Umbilical cord (tissue), 2 donors: Measurements from ENCODE around the gene ZC3H10. TPM values are rescaled to one million over a fixed set of nuclear protein-coding genes. Genes with fewer than 3 reads are reported as not detected.
"Not testable (repeated sequence)": the region's sequence is repeated elsewhere in the genome, so short reads cannot be mapped to it uniquely, and the experiment has no call there.

Source experiments
- DNase-seq: peaks from one replicate; pipeline ENCODE4 v3.0.0-alpha.2; 2015; ENCODE audit warnings: low spot score
- total RNA-seq: library from RNA; depleted of rRNA; stranded (reverse); fragments of >200 nt; gene quantifications from one replicate; pipeline ENCODE4 v1.2.3, GENCODE V29; 2014; ENCODE audit warnings: low replicate concordance; ENCODE audit not compliant: insufficient read depth

Gene ZC3H10
- total RNA-seq, 1 donor from 2014 or later = 4.8 TPM

GRCh38 chr12:56102683-56103065 is 15.4 kb upstream of the ZC3H10 start:
- DNase-seq = no peak

DNA sequence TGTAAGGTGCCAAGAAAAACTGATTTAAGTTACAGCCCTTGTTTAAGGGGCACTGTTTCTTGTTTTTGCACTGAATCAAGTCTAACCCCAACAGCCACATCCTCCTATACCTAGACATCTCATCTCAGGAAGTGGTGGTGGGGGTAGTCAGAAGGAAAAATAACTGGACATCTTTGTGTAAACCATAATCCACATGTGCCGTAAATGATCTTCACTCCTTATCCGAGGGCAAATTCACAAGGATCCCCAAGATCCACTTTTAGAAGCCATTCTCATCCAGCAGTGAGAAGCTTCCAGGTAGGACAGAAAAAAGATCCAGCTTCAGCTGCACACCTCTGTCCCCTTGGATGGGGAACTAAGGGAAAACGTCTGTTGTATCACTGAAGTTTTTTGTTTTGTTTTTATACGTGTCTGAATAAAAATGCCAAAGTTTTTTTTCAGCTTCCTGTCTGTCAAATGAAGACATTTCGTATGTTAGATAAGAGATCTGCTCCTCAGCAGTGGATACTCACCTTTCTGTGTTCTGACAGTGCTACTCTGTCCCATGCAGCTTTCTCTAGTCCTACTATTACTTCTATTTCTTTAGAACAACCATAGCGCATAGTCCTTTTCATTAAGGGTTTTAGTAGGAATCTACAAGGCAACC is 14.9 kb upstream of the ZC3H10 start:
- no peak for DNase-seq

DNA sequence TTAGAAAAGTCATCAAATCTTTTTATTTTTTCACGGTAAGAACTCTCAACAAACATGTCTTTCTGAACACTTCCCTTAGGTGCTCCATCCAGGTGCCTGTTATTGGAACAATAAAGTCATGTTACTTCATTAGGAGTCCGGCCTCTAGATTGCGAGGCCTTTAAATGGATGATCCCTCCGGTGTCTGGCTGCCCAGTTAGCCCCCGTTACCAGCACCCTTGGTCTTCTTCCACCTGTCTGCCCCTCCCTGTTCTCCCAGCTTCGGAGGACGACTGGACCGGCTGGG is 14.3 kb upstream of the ZC3H10 start:
- DNase-seq = no peak

DNA sequence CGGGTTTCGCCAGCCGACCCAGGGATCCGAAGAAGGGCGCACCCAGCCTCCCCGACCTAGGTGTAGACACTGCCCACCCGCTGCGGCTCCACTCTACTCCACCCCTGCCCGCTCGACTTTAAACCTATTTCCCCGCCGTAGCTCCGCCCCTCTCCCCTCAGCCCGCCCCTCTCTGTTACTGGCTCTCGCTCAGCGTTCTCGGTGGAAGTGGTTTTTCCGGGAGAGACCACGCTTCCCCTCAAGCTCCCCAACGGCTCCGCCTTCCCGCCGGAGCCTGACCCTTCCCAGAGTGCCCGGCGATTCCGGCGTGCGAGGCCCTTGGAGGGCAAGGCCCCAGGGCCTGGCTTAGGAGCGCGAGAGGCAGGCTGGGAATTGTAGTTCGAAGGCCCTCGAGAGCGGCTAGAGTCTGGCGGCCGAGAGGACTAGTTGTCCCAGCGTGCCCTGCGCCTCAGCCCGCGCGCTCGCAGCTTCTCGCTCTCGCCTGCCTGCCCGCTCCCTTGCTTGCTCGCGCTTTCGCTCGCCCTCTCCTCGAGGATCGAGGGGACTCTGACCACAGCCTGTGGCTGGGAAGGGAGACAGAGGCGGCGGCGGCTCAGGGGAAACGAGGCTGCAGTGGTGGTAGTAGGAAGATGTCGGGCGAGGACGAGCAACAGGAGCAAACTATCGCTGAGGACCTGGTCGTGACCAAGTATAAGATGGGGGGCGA is 13.8 kb upstream of the ZC3H10 start, which contains the start of gene PA2G4:
TSS of gene PA2G4 (plus strand) at position 451 of the 706 bp plus-strand sequence. CDS start at position 630, 179 bp downstream.
- DNase-seq = peak; percentile 100

DNA sequence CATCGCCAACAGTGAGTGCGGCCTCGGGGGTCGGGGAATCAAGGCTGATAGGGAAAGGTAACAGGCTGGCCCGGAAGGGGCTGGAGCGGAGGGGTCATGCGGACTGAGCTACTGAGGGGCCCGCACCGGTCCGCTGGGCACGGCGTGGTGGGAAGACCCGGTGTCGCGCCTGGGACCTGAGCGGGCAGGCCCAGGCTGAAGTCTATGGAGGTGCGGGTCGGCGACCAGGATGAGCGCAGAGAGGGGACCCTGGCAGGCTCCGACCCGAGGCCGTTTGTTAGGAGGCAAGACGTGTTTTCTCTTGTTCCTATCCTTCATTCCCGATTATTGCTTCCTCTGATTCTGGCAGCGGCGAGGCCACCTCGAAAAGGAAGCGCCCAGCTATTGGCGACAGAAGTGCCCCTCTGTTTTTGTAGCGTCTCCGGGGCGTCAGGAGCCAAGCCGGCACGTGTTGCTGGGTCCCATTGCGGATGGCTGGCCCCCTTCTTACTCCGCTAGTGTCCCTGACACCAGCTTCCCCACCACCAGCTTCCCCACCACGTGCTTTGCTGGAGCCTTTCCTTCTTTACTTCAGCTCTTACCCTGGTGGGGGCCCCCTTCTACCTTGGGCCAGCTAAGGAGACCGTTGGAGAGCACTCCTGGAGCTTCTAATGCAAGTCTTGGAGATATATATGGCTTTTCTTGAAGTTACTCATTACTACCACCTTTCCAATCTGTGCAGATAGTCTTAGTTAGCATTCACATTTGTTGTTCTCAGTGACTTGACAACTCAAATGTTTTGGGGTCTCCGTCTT is 13.1 kb upstream of the ZC3H10 start:
- no peak for DNase-seq

DNA sequence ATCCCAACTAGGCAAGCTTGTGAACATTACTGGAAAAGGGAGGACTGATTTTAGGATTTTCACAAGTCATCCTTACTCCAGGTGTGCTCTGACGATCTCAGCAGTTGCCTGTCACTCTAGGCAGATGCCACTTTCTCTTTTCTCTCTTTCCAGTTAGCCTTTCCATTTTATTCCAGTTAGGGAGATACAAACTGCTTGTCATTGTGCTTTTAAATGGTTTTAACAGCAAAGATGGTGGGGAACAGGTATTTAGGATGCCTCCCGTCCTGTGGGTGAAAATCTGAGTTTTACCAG is 12.5 kb upstream of the ZC3H10 start:
- no peak for DNase-seq

DNA sequence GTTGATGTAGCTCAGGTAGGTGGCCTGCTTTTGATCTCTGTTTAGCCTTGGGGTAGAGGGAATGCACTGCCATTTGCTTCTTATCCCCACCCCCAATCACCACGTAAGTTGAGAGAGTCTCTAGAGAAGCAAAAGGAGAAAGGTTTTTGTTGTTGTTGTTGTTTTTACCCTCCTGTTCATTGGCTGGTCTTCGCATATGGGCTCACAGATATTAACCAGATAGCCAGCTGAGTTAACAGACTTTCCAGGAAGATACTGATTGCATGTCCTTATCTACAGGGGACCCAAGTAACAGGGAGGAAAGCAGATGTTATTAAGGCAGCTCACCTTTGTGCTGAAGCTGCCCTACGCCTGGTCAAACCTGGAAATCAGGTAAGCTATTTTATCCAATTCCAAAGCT is 10.8 kb upstream of the ZC3H10 start:
- no peak for DNase-seq

GRCh38 chr12:56110571-56110970 is 7.5 kb upstream of the ZC3H10 start:
- DNase-seq = peak; percentile 66

- no peak for DNase-seq
These were observed 4.0 kb upstream of the ZC3H10 start for GRCh38 chr12:56114084-56114483.

- no peak for DNase-seq
These were observed 2.7 kb upstream of the ZC3H10 start for GRCh38 chr12:56115329-56115728.

- DNase-seq = peak; percentile 97
These were observed 1.6 kb upstream of the ZC3H10 start, which contains the start of gene RPL41 for GRCh38 chr12:56116267-56117081. RPL41 (plus strand) TSS chr12:56116633.

GRCh38 chr12:56117082-56117706 is 872 bp upstream of the ZC3H10 start:
- not testable (repeated sequence) for DNase-seq

GRCh38 chr12:56118688-56119357 is 757 bp downstream of the ZC3H10 start:
- no peak for DNase-seq

- DNase-seq = peak; percentile 96
These were observed 1.3 kb downstream of the ZC3H10 start for GRCh38 chr12:56119361-56119796.

- DNase-seq = no peak
These were observed 2.2 kb downstream of the ZC3H10 start for GRCh38 chr12:56120158-56120846.

DNA sequence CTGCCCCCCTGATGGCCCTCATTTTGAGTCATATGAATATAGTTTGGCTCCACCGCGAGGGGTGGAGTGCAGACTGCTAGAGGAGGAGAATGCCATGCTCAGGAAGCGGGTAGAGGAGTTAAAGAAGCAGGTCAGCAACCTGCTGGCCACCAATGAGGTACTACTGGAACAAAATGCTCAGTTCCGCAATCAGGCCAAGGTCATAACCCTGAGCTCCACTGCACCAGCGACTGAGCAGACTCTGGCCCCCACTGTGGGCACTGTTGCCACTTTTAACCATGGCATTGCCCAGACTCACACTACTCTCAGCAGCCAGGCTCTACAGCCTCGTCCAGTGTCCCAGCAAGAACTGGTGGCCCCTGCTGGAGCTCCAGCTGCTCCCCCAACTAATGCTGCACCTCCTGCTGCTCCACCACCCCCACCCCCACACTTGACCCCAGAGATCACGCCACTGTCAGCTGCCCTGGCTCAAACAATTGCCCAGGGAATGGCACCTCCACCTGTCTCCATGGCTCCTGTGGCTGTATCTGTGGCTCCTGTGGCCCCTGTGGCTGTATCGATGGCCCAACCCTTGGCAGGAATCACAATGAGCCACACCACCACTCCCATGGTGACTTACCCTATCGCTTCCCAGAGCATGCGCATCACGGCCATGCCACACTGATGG is 3.3 kb downstream of the ZC3H10 start:
- no peak for DNase-seq

- no peak for DNase-seq
These were observed 4.6 kb downstream of the ZC3H10 start for GRCh38 chr12:56122637-56123036.

DNA sequence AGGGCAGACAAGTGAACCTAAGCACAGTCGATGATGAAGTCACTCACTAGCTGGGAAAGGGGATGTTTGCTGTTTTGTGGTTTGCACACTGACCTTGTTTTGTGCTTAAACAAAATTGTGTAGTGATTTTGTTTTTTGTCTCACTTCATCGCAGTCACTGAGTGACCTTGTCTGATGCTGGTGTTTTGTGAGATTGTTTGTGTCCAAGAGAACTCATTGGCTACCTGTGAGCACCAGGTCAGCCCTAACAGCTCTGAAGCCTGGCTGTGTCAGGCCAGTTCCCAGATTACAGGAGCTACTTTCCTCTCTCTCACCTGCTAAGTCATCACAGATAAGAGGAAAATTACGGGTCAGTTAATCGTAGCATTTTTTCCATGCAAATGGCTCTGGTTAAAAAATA is 6.1 kb downstream of the ZC3H10 start:
- no peak for DNase-seq

DNA sequence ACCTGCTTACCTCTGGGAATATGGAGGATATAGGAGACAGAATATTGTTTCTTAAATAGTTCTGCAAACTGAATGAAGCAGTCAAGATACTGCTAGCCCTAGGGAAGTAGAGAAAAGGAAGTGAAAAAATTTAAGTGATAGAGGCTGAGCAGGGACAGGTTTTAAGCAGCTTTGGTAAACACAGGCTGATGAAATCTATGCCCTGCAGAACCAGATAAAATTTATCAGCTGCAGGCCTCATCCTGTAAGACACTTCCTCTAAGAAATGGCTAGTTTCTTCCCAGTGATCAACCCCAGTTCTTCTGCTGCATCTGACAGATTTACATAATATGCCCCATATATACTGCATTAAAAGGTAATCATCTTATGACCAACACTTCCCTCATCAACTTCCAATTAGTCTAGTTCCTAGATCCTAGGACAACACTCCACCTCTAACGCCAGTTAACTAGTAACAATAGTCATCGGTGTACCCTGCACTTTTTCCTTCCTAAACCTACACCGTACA is 8.7 kb downstream of the ZC3H10 start:
- no peak for DNase-seq

DNA sequence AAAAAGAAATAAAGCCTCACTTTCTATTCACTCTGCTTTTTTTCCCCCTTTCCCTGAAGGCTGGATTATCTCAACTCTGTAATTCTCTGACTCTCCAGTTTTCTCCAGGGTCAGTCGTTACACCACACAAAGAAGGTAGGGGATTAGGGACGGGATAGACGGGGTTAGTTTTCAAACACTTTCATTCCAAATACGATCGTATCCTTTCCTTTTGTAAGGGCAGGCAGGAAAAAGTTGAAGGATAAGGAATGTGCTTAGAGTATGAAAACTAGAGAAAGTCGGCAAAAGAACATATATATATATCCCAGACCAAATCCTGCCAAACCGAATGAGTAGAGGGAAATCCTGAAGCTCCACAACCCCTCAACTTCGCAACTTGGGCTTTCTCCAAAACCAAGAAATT is 9.4 kb downstream of the ZC3H10 start:
- no peak for DNase-seq
